GM21723 (cell line): ENCODE data around the gene APOL4.
"Not testable (repeated sequence)": the region's sequence is repeated elsewhere in the genome, so short reads cannot be mapped to it uniquely, and the experiment has no call there.

Experiments
- ATAC-seq: cut with Tn5 transposase; IDR thresholded peaks from one replicate; pipeline ENCODE4 v1.9.1; 2021; ENCODE audit warnings: mild to moderate bottlenecking, moderate library complexity; ENCODE audit not compliant: unreplicated experiment

The APOL4 gene

GRCh38 chr22:36185828-36186624 lies 15.6 kb downstream of the APOL4 start:
- ATAC-seq = no peak

- ATAC-seq = no peak
These were observed 17.1 kb downstream of the APOL4 start for GRCh38 chr22:36184433-36185025.

- ATAC-seq = no peak
These were observed 18.2 kb downstream of the APOL4 start for GRCh38 chr22:36183446-36183845.

- ATAC-seq = no peak
These were observed 18.8 kb downstream of the APOL4 start for GRCh38 chr22:36182857-36183256.

- no peak for ATAC-seq
These were observed 19.6 kb downstream of the APOL4 start for GRCh38 chr22:36182056-36182455.

GRCh38 chr22:36180928-36181327 lies 20.7 kb downstream of the APOL4 start:
- ATAC-seq = no peak

- ATAC-seq = no peak
These were observed 21.4 kb downstream of the APOL4 start for GRCh38 chr22:36180038-36180880.

- no peak for ATAC-seq
These were observed 24.4 kb downstream of the APOL4 start for GRCh38 chr22:36177160-36177559.

- no peak for ATAC-seq
These were observed 25.7 kb downstream of the APOL4 start for GRCh38 chr22:36175892-36176291.

GRCh38 chr22:36171941-36172340 lies 29.7 kb downstream of the APOL4 start:
- ATAC-seq = no peak

GRCh38 chr22:36166518-36167220 lies 34.9 kb downstream of the APOL4 start:
- no peak for ATAC-seq

- ATAC-seq = no peak
These were observed 35.5 kb downstream of the APOL4 start for GRCh38 chr22:36166086-36166485.

GRCh38 chr22:36165141-36165540 lies 36.5 kb downstream of the APOL4 start:
- no peak for ATAC-seq

GRCh38 chr22:36164621-36165020 lies 37.0 kb downstream of the APOL4 start:
- no peak for ATAC-seq

- ATAC-seq = no peak
These were observed 38.1 kb downstream of the APOL4 start for GRCh38 chr22:36163497-36163896.

GRCh38 chr22:36162127-36163034 lies 39.2 kb downstream of the APOL4 start:
- peak; percentile 38 for ATAC-seq

- ATAC-seq = not testable (repeated sequence)
These were observed 39.8 kb downstream of the APOL4 start for GRCh38 chr22:36161793-36162126.

GRCh38 chr22:36160499-36160942 lies 41.1 kb downstream of the APOL4 start, which contains the start of gene APOL3:
TSS of gene APOL3 (minus strand) at chr22:36160755. CDS start at chr22:36149055, 11,700 bp downstream.
- ATAC-seq = peak; percentile 42

GRCh38 chr22:36156515-36157419 lies 44.8 kb downstream of the APOL4 start:
- ATAC-seq = no peak
